Thyroid gland (tissue), 4 donors: Measurements from ENCODE around the gene RAPGEF6. TPM values are rescaled to one million over a fixed set of nuclear protein-coding genes. Genes with fewer than 3 reads are reported as not detected.
"Not testable (repeated sequence)": the region's sequence is repeated elsewhere in the genome, so short reads cannot be mapped to it uniquely, and the experiment has no call there.

ENCODE experiments used
- DNase-seq, 2 donors: peaks; one replicate each; pipeline ENCODE4 v3.0.0-alpha.2; 2019
- H3K27ac ChIP-seq, 3 donors: fragments of 200-600 bp; sonication (generic); 1 replicate in 2 of 3; 2 replicates in 1 of 3; pipeline ENCODE4 v1.5.1; 2016 to 2019; ENCODE audit warnings: mild to moderate bottlenecking in 1 of 3, moderate library complexity in 1 of 3
- H3K27me3 ChIP-seq: fragments of 200-600 bp; sonication (generic); one replicate; pipeline ENCODE4 v1.5.1; 2019
- H3K36me3 ChIP-seq, 2 donors: fragments of 200-600 bp; sonication (generic); one replicate each; pipeline ENCODE4 v1.5.1; 2016 to 2019
- H3K4me1 ChIP-seq, 2 donors: fragments of 200-600 bp; sonication (generic); one replicate each; pipeline ENCODE4 v1.5.1; 2017 to 2019
- H3K4me3 ChIP-seq, 3 donors: fragments of 200-600 bp; sonication (generic); replicated peaks in 1 of 3; 1 replicate in 2 of 3; 2 replicates in 1 of 3; pipeline ENCODE4 v1.5.1; 2016; ENCODE audit warnings: mild to moderate bottlenecking in 1 of 3
- H3K9me3 ChIP-seq: fragments of 200-600 bp; sonication (generic); one replicate; pipeline ENCODE4 v1.5.1; 2017
- POLR2A ChIP-seq, 2 donors: fragments of 450-650 bp; IDR thresholded peaks; one replicate each; pipeline ENCODE4 v1.6.1; 2017; ENCODE audit warnings: antibody characterized with exemption in 2 of 2, mild to moderate bottlenecking in 2 of 2, moderate library complexity in 1 of 2
- WGBS, 2 donors: methylation state at CpG; one replicate each; pipeline ENCODE4 v1.1.5; 2017; 5-methylcytosine and 5-hydroxymethylcytosine counted together
- intact Hi-C: fragments of 100-400 bp; cut with DNase I; formaldehyde crosslinking; loops from one replicate; pipeline ENCODE4 v1.15.1; 2023
- total RNA-seq, 4 donors: library from RNA; depleted of rRNA; stranded (reverse); fragments of >200 nt; gene quantifications; one replicate each; pipeline ENCODE4 v1.2.3, GENCODE V29; 2016
- TF ChIP-seq, protein P1 (sequence below), 6 experiments: fragments of 200-600 bp in 3 of 6; fragments of 450-650 bp in 3 of 6; sonication (generic) in 3 of 6; IDR thresholded peaks; one replicate each; pipeline ENCODE4 v1.5.1; 2016 to 2019; ENCODE audit warnings: antibody characterized with exemption in 6 of 6, mild to moderate bottlenecking in 2 of 6, inconsistent platforms in 1 of 6, moderate library complexity in 1 of 6

Gene RAPGEF6
- total RNA-seq, 4 donors from 2014 or later = 20.2 to 36.4 (median 25.2) TPM

DNA sequence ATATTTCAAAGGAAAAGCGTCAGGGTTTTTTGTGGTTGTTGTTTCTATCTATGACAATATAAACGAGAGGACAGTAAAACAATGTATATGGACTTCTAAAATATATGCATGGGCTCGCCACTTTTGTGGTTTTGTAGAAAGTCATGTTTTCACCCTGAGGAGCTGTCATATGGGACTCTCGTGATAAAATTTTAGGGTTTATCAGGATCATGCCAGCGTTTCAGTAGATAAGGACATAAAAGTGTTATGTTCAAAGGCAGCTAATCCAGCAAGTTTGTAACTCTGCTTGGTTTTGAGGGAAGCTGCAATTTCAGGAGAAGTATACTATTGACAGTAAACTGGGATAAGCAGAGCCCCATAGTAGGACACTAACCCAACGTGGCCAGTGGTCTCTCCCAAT is 250.9 kb downstream of the RAPGEF6 start:
- H3K27me3 ChIP-seq = no peaks in the 10 kb centered on the region
- peak overlapping the region; percentile 4 to 90 (median 86) for H3K27ac ChIP-seq
- H3K36me3 ChIP-seq = no peaks in the 10 kb centered on the region
- H3K4me3 ChIP-seq = no peak overlapping the region
- peaks cover 77 to 84% of the 10 kb centered on the region in 2 donors for H3K4me1 ChIP-seq
- H3K9me3 ChIP-seq = no peaks in the 10 kb centered on the region
- intact Hi-C loops = no loop called here
- WGBS, 2 donors = 83 to 84% methylated on average over 6 of the region's 6 CpGs
- TF ChIP-seq POLR2A (IDR thresholded peaks at IDR 0.05) = no peak
- TF ChIP-seq, protein P1, sequence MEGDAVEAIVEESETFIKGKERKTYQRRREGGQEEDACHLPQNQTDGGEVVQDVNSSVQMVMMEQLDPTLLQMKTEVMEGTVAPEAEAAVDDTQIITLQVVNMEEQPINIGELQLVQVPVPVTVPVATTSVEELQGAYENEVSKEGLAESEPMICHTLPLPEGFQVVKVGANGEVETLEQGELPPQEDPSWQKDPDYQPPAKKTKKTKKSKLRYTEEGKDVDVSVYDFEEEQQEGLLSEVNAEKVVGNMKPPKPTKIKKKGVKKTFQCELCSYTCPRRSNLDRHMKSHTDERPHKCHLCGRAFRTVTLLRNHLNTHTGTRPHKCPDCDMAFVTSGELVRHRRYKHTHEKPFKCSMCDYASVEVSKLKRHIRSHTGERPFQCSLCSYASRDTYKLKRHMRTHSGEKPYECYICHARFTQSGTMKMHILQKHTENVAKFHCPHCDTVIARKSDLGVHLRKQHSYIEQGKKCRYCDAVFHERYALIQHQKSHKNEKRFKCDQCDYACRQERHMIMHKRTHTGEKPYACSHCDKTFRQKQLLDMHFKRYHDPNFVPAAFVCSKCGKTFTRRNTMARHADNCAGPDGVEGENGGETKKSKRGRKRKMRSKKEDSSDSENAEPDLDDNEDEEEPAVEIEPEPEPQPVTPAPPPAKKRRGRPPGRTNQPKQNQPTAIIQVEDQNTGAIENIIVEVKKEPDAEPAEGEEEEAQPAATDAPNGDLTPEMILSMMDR (IDR thresholded peaks at IDR 0.05) = no peak
- no peak for DNase-seq

DNA sequence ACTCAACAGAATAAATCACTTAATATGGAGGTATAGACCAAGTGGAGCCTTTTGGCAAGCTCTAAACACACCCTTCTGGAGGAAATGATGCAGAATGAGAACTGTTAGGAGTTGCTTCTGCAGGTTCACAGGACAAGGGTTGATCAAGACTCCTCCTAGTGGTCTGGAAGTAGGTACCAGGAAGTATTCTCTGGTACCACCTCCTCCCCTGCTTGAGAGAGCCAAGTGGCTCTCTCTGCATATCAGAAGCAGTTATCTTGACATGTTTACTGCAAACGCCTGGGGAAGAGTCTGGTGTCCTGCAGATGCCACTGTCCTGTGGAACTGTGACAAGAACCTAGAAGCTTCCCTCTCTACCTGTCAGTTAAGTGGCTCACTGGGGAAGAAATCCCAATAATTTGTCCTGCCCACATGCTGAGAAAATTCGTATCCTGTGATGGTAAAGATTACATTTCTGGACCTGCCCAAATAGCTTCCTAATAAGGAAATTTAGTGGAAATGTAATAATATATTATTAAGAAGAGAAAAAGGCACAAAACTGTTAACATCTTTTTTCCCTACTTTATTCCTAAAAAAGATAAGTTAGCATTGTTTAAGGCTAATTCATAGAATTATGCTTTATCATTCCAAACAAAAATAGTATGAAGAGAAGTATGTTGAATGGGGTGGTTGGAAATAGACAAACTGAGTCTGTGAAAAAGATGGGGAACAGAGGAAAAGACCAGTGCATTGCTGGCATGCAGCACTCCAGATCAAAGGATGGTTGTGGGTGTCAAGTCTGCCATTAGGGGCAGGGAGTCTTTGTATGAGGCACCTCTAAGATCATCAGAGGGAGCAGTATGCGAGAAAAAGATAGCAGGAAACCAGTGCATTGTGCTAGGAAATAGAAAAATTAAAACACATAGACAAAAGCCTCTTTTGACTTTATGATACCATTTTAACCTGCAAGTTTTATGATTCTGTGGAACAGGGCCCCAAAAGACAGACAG is 252.3 kb downstream of the RAPGEF6 start:
- Histone ChIP-seq H3K27me3 (no peaks in the 10 kb centered on the region), H3K27ac (peak overlapping the region; percentile 47 to 90 (median 49)), H3K9me3 (no peaks in the 10 kb centered on the region), H3K36me3 (no peaks in the 10 kb centered on the region), H3K4me3 (no peak overlapping the region), H3K4me1 (peaks cover 77 to 81% of the 10 kb centered on the region in 2 donors)
- intact Hi-C loops = no loop called here
- DNase-seq = peak; percentile 36 to 41
- TF ChIP-seq POLR2A (IDR thresholded peaks at IDR 0.05) = no peak
- TF ChIP-seq, protein P1 (IDR thresholded peaks at IDR 0.05) = peak in 5 of 6 experiments; percentile 33 to 70 (median 60)
- WGBS, 2 donors = 57 to 60% methylated on average over 3 of the region's 3 CpGs

DNA sequence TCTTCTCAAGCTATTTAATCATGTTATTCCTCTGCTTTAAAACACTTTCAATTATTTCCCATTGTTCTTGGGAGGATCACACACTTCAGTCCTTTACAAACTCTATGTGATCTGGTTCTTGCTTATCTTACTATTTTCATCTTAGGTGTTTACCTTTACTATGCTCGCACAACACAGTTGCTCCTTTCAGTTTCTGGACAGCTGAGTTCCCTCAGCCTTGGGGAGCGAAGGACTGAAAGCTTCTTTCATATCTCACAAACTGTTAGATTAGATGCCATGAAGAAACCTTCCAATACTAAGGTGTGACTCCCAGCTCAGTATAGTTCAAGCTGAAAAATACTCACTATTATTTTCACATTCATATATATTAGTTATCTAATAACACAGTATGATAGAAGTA is 253.3 kb downstream of the RAPGEF6 start:
- Histone ChIP-seq H3K36me3 (no peaks in the 10 kb centered on the region), H3K27me3 (no peaks in the 10 kb centered on the region), H3K9me3 (no peaks in the 10 kb centered on the region), H3K4me1 (peaks cover 68 to 73% of the 10 kb centered on the region in 2 donors), H3K4me3 (no peak overlapping the region), H3K27ac (peak overlapping the region; percentile 49 to 90 (median 60))
- TF ChIP-seq, protein P1 (IDR thresholded peaks at IDR 0.05) = no peak
- TF ChIP-seq POLR2A (IDR thresholded peaks at IDR 0.05) = no peak
- intact Hi-C loops = no loop called here
- no peak for DNase-seq
- 82 to 90% methylated on average over 2 of the region's 2 CpGs for WGBS, 2 donors

DNA sequence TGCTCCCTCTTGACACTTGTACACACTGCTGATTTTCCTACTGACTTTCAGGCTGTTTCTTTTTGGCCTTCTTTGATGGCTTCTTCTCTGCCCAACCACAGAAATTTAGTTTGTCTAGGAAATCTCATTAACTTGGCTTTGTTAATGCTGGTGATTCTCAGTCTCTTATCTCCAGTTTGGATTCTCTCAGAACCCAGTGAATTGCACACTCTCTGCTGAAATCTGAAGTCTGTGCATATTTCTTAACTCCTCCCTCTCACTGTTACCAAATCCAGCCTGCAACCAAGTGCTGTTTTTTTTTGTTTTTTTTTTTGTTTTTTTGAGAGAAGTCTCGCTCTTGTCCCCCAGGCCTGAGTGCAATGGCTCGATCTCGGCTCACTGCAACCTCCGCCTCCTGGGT is 254.0 kb downstream of the RAPGEF6 start:
- no peak for TF ChIP-seq POLR2A (IDR thresholded peaks at IDR 0.05)
- TF ChIP-seq, protein P1 (IDR thresholded peaks at IDR 0.05) = no peak
- H3K36me3 ChIP-seq = no peaks in the 10 kb centered on the region
- peaks cover 61 to 66% of the 10 kb centered on the region in 2 donors for H3K4me1 ChIP-seq
- H3K9me3 ChIP-seq = no peaks in the 10 kb centered on the region
- peak overlapping the region; percentile 60 to 90 (median 73) for H3K27ac ChIP-seq
- WGBS, 2 donors = 66 to 85% methylated on average over 4 of the region's 4 CpGs
- DNase-seq = no peak
- H3K4me3 ChIP-seq = no peak overlapping the region
- intact Hi-C loops = no loop called here
- H3K27me3 ChIP-seq = no peaks in the 10 kb centered on the region

DNA sequence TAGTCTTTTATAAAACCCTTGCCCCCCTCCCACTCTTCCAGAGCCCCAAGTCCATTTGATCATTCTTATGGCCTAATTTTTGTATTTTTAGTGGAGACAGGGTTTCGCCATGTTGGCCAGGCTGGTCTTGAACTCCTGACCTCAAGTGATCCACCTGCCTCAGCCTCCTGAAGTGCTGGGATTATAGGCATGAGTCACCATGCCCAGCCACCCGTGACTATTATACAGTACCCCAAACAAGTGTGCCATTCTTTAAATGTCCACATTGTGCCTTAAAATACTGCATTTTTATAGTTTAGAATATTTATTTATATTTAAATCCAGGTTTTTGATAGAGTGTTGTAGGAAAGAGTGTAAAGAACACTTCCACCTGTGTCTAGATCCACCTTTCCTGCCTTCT is 254.8 kb downstream of the RAPGEF6 start:
- H3K36me3 ChIP-seq, H3K4me3 ChIP-seq, intact Hi-C loops, H3K9me3 ChIP-seq, H3K27me3 ChIP-seq, DNase-seq: not testable (repeated sequence)
- 75 to 85% methylated on average over 2 of the region's 2 CpGs for WGBS, 2 donors
- Histone ChIP-seq H3K4me1 (peaks cover 54 to 65% of the 10 kb centered on the region in 2 donors), H3K27ac (peak overlapping the region; percentile 51 to 74 (median 73))
